ENCODE results near the gene NFASC.

DNA sequence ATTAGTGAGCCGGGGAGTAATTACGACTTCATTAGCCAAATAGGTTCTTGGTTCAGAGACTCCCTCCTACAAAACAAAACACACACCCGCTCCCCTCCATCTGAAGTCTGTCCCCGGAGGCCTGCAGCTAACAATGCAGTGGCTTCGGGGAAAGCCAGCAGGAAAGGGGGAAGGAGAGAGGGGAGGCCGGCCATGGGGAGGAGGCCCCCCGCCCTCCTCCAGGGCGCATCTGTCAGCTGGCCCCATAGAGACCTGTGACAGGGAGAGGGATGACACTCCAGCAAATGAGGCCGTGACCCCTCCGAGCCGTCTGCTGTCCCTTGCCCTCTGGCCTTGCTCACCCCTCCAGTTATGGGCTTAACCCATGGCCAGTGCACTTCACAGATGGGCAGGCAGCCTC lies 160.2 kb downstream of the NFASC start:
- TF ChIP-seq EZH2 (IDR thresholded peaks at IDR 0.05) (no peak), POLR2AphosphoS5 (IDR thresholded peaks at IDR 0.05; ENCODE audit: borderline replicate concordance, low read depth, low read length) (no peak)
